ENCODE measurements around the gene RAB3GAP1. TPM values are rescaled to one million over a fixed set of nuclear protein-coding genes. Genes with fewer than 3 reads are reported as not detected.
"Not testable (repeated sequence)": the region's sequence is repeated elsewhere in the genome, so short reads cannot be mapped to it uniquely, and the experiment has no call there.

Gene RAB3GAP1
- total RNA-seq, 2 donors from 2014 or later: 34.3 to 47.9 TPM

DNA sequence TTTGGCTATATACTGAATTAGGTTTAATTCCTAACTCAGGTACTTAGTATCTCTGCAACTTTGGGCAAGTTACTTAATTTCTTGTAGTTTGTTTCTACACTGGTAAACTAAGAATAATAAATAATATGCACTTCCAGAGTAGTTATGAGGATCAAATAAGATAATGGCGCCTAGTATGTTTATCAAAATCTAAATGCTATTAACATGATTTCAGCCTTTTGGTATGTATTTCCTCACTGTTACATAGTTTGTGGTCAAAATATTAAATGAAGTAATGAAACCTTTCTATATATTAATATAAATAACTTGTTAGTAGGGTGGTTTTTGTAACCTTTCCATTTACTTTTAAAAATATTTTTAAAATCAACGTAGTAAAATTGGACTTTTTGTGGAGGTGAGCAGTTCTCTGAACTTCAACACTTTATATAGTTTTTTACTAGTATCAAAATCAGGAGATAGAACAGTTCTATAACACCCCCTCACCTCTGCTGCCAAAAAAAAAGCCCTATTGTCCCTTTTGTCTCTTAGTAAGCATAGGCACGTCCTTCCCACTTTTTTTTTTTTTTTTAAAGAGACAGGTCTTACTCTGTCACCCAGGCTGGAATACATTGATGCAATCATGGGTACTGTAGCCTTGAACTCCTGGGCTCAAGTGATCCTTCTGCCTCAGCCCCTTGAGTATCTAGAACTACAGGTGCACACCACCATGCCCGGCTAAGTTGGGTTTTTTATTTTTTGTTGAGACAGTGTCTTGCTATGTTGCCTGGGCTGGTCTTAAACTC, 44.8 kb downstream of the RAB3GAP1 start:
- no peak overlapping the region for H3K9ac ChIP-seq (ENCODE audit: low read depth in 2 of 2, low read length in 2 of 2)

GRCh38 chr2:135097532-135098231, 45.6 kb downstream of the RAB3GAP1 start:
- Histone ChIP-seq H3K9ac (ENCODE audit: low read depth in 2 of 2, low read length in 2 of 2) (no peak overlapping the region), H3K27me3 (no peaks in the 10 kb centered on the region), H3K4me3 (no peak overlapping the region), H3K36me3 (no peaks in the 10 kb centered on the region), H3K27ac (no peak overlapping the region), H3K4me1 (peaks cover 4% of the 10 kb centered on the region), H3K9me3 (no peaks in the 10 kb centered on the region)
- no peak for DNase-seq
- intact Hi-C loops (cut with DNase I): no loop called here
- TF ChIP-seq CTCF (IDR thresholded peaks at IDR 0.05): no peak

More for the DNA sequence above, 44.8 kb downstream of the RAB3GAP1 start:
- intact Hi-C loops (cut with DNase I): no loop called here
- no peak for DNase-seq
- H3K4me3 ChIP-seq: no peak overlapping the region
- no peak overlapping the region for H3K27ac ChIP-seq
- peaks cover 4% of the 10 kb centered on the region for H3K4me1 ChIP-seq
- no peaks in the 10 kb centered on the region for H3K27me3 ChIP-seq
- H3K36me3 ChIP-seq: no peaks in the 10 kb centered on the region
- no peaks in the 10 kb centered on the region for H3K9me3 ChIP-seq
- no peak for TF ChIP-seq CTCF (IDR thresholded peaks at IDR 0.05)

DNA sequence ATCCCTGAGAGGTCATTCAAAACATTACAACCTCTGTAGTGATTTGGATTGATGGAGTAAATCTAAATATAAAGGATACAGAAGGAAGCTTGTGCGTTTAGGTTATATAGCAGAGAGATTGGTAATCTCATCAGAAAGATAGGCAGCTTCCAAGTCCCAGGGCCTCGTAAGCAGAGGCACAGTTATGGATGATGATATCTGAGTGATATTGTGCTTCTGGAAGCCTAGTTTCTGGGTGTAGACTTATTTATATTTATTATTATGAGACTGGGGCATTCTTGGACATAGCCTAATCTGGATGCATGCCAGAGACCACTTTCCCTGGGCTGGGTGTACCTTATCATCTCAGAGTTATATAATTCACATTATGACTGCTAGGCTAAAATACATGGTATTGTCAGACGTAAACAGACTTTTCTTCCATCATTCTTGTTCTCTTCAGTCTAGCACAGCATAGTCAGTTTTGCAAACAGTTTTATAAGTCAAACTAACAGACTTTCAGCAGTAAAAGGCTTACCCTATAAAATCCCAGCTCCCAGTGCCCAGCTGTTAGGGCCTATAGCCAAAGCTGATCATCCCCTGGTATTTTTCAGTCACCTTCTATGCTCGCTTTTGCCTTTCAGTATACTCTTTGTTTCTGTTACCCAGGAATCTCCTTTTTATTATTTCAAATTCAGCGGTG, 47.9 kb downstream of the RAB3GAP1 start:
- no peaks in the 10 kb centered on the region for H3K9me3 ChIP-seq
- no peak for TF ChIP-seq CTCF (IDR thresholded peaks at IDR 0.05)
- H3K4me3 ChIP-seq: no peak overlapping the region
- no peaks in the 10 kb centered on the region for H3K27me3 ChIP-seq
- no peaks in the 10 kb centered on the region for H3K4me1 ChIP-seq
- H3K36me3 ChIP-seq: no peaks in the 10 kb centered on the region
- DNase-seq: no peak
- no peak overlapping the region for H3K27ac ChIP-seq
- intact Hi-C loops (cut with DNase I): no loop called here
- H3K9ac ChIP-seq (ENCODE audit: low read depth in 2 of 2, low read length in 2 of 2): no peak overlapping the region

DNA sequence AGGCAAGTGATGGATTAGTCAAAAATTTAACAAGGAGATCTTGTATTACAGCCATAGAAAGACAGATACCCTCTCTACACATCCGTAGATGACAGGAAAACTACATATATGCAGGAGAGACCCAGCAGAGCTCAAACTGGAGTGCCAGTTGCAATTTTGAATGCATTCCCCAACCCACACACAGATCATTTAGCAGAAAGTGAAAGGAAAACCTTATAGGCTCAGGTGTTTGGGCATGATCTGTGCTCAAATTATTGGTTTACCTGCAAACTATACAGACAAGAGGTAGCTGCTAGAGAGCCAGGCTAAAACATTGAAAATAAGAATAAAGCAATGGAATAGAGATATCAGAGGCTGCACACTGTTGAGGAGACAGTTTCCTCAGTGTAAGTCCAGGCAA, 51.8 kb downstream of the RAB3GAP1 start:
- intact Hi-C loops (cut with DNase I): no loop called here
- DNase-seq: no peak
- Histone ChIP-seq H3K9ac (ENCODE audit: low read depth in 2 of 2, low read length in 2 of 2) (no peak overlapping the region), H3K4me3 (no peak overlapping the region), H3K27ac (no peak overlapping the region), H3K9me3 (no peaks in the 10 kb centered on the region), H3K36me3 (no peaks in the 10 kb centered on the region), H3K27me3 (no peaks in the 10 kb centered on the region), H3K4me1 (no peaks in the 10 kb centered on the region)
- TF ChIP-seq CTCF (IDR thresholded peaks at IDR 0.05): no peak

DNA sequence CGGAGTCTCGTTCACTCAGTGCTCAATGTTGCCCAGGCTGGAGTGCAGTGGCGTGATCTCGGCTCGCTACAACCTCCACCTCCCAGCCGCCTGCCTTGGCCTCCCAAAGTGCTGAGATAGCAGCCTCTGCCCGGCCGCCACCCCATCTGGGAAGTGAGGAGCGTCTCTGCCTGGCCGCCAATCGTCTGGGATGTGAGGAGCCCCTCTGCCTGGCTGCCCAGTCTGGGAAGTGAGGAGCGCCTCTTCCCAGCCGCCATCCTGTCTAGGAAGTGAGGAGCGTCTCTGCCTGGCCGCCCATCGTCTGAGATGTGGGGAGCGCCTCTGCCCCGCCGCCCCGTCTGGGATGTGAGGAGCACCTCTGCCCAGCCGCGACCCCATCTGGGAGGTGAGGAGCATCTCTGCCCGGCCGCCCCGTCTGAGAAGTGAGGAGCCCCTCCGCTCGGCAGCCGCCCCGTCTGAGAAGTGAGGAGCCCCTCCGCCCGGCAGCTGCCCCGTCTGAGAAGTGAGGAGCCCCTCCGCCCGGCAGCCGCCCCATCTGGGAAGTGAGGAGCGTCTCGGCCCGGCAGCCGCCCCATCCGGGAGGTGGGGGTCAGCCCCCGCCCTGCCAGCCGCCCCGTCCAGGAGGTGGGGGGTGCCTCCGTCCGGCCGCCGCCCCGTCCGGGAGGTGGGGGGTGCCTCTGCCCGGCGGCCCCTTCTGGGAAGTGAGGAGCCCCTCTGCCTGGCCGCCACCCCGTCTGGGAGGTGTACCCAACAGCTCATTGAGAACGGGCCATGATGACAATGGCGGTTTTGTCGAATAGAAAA, 53.6 kb downstream of the RAB3GAP1 start:
- H3K36me3 ChIP-seq; H3K4me3 ChIP-seq; H3K9me3 ChIP-seq; H3K9ac ChIP-seq (ENCODE audit: low read depth in 2 of 2, low read length in 2 of 2); H3K4me1 ChIP-seq; H3K27ac ChIP-seq; intact Hi-C loops (cut with DNase I); H3K27me3 ChIP-seq; DNase-seq: not testable (repeated sequence)
